ENCODE measurements around the gene LYRM7.
"Not testable (repeated sequence)": the region's sequence is repeated elsewhere in the genome, so short reads cannot be mapped to it uniquely, and the experiment has no call there.

The LYRM7 gene

DNA sequence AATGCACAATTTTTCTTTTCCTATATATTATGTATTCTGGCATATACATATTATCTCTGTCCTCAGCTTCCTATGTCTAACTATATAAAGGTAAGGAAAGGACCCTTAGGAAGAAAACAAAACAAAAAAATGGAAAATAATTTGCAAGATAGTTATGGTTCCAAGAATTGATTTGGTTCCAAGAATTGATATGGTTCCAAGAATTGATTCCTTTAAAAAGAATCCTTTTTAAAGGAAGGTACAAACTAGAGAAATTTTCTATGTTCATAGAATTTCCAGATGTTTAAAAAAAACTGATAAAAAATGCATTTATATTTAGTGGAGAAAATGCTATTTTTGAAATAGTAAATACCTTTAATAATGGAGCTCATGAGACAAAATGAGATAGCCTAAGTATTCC lies 12.1 kb downstream of the LYRM7 start:
- DNase-seq = no peak

DNA sequence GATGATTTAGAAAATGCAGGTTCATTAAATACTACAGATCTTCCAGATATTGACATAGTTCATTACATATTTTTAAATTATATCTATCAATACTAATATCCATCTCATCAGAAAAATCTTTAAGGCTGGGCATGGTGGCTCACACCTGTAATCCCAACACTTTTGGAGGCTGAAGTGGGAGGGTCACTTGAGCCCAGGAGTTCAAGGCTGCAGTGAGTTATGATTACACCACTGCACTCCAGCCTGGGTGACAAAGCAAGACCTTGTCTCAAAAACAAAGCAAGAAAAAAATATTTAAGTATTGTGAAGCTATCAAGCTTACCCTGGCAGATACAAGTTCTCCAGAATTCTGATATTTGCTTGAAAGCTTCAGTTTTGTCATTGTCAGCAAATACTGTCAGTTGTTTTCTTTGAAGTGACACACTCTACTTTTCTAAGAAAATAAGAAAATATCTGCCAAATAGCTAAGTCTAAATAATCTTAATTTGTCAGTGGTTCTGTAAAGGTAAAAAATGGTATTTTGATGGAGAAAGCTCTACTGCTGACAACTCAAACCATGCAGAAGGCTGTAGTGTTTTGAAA lies 14.9 kb downstream of the LYRM7 start:
- no peak for DNase-seq

DNA sequence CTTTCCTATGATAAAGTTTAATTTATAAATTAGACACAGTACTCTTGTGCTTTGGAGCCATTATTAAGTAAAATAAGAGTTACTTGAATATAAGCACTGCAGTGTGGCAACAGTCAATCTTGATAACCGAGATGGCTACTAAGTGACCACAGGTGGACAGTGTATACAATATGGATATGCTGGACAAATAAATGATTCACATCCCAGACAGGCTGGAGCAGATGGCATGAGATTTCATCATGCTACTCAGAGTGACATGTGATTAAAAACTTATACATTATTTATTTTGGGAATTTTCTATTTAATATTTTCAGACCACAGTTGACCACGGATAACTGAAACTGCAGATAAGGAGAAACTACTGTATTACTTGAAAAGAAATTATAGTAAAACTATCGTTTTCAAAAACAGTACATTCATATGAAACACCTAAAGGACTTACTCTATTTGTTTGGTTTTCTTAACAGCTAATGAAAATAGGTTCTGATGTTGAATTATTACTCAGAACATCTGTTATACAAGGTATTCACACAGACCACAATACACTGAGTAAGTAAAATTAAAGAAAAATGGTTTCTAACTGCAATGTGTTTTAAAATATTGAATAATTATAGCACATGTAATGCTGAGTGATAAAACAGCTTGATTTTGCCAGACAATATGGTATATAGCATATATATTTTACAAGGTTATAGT lies 16.0 kb downstream of the LYRM7 start:
- no peak for DNase-seq

DNA sequence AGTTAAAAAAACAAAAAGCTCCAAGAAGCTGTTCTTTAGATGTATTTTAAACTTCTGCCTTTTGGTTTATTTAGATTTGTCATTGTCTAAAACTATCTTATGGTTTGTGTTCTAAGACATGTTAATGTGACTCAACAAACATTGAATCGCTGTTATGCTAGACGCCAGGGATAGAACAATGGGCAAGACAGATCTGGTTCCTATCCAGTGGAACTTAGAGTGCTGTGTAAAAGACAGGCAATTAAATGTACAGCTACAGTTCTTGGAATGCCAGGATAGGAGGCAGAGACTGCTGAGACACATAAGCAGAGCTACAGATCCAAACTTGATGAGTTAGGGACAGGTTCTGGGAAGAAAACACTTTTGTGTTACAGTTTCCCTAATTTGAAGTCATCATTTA lies 22.4 kb downstream of the LYRM7 start:
- no peak for DNase-seq

DNA sequence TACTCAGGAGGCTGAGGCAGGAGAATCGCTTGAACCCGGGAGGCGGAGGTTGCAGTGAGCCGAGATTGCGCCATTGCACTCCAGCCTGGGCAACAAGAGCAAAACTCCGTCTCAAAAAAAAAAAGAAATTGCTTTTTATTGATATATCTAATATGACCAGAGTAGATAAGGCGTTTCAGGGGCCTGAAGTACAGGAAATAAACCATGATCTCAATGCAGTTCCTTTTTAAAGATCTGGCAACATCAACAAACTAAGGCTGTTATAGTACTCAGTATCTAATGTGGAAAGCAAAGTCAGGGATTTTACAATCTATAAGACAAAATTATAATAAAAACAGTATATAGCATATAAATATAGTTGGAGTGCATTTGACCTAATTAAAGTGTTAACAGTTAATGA lies 23.2 kb downstream of the LYRM7 start:
- not testable (repeated sequence) for DNase-seq

DNA sequence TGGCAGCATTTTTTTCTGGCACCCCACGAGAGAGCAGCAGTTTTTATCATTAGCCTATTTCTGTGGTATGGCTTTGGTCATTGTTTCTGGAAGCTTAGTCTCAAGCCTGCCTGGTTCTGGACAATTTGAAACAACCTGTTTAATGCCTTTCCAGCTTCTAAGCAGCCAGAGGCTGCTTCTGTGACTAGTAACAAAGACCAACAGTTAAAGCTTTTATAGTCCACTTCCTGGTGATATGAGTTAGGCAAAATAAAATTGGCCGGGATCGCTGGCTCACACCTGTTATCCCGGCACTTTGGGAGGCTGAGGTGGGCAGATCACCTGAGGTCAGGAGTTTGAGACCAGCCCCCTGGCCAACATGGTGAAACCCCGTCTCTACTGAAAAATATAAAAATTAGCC lies 24.0 kb downstream of the LYRM7 start:
- no peak for DNase-seq

DNA sequence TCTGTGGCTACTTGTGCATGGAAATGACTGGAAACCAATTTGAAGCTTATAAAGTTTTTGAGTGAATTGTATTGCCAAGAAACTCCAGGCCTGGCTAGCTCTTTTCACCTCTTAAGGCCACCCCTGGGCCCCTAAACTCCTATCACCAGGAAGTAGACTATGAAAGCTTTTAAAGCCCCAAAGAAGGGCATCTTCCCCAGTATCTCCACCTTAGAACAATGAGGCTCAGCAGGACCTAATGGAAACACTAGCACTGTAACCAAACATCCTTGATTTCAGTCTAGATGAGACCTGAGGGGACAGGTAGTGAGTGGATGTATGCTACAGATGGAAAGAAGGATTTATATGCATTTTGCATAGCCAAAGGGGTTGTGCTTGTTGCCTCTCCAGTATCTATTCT lies 25.0 kb downstream of the LYRM7 start:
- DNase-seq = no peak

DNA sequence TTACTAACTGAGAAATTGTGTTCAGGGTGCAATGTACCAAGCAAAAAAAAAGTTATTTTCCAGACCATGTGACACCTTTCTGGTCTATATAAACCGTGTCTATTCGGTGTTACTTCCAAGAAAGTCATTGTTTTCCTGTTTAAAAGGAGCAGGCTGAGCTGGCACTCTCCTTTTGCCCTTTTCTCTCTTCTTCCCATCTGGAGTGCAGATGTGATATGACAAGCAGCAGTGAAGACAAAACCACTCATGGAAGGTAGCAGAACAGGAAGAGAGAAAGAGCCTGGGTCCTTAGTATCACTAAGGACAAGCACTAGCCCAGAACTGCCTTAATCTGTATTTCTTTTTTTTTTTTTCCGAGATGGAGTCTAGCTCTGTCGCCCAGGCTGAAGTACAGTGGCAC lies 25.6 kb downstream of the LYRM7 start:
- no peak for DNase-seq

DNA sequence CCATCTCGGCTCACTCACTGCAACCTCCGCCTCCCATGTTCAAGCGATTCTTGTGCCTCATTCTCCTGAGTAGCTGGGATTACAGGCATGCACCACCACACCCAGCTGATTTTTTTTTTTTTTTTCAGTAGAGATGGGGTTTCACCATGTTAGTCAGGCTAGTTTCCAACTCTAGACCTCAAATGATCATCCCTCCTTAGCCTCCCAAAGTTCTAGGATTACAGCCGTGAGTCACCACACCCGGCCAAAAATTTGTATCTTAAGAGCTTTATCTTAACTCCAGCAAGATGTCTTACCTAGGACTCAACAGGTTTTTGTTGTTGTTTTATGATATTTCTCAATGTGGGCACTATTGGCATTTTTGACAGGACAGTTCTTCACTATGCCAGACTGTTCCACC lies 27.9 kb downstream of the LYRM7 start:
- no peak for DNase-seq

DNA sequence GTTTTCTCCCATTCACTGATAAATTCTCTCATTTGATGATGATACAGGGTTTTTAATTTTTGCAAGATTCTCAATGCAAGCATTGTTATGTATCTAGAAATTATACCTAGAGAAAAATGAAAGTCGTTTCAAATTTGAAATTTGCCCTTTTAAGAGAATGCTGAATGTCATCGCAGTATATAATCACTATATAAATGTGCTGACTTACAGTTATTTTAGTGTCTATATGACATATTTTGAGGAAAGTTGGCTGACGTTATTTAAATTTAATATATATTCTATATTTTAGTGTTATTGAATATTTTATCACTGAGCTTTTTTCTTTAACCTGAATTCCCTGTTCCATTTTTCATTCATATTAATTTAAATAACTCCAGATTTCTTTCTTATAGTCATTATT lies 29.8 kb downstream of the LYRM7 start:
- no peak for DNase-seq

DNA sequence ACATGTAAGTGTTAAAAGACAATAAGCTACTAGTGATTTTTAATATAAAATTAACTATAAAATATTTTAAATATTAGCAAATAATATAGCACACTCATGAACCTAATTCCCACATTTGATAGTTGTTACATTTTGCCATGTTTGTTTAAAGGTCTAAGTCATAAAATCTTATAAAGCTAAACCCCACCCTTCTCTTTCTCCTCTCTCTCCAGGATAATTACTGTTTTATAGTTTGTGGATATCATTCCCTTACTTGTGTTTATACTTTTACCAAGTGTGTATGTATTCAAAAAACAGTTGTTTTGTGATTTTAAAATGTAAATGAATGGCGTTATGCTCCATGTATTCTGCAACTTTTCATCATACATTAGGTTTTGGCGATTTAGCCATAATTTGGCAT lies 34.2 kb downstream of the LYRM7 start:
- no peak for DNase-seq

DNA sequence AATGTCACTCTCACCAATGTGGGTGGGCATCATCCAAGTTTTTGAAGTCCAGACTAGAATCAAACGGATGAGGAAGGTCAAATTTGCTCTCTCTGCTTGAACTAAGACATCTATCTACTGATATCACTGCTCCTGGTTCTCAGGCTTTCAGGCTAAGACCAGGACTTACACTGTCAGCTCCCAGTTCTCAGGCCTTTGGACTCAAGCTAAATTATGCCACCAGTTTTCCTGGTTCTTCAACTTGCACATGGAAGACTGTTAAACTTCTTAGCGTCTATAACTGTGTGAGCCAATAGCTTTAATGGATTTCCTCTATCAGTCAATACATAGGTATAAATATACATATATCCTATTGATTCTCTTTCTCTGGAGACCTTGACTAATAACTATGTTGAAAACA lies 35.3 kb downstream of the LYRM7 start:
- no peak for DNase-seq

DNA sequence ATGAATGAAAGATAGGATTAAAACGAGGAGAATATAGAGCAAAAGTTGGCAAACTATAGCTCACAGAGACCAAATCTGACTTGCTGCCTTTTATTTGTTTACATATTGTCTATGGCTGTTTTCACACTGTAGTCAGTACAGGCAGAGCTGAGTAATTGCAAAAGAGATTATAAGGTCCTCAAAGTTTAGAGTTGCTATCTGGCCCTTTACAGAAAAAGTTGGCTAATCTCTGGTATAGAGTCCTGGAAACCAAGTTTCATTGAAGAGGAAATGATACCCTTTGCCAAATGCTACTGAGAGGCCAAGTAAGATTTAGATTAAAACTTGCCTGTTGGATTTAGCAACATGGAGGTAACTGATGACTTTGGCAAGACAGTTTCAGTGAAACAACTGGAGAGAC lies 36.0 kb downstream of the LYRM7 start:
- no peak for DNase-seq

DNA sequence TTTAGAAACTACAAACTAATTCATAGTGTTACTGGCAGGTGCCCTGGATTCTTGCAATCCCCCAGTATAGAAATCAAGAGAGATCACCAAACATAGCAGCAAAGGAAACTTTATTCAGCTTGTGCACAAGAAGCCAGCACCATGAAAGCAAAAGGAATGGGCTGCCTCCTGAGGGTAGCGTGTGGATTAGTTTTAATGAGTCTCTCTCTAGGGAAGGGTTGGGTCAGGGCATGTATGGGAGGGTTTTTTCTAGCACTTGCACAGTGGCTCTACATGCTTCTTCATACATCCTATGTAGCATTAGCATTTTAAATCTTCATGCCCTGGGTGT lies 38.4 kb downstream of the LYRM7 start:
- DNase-seq = no peak

DNA sequence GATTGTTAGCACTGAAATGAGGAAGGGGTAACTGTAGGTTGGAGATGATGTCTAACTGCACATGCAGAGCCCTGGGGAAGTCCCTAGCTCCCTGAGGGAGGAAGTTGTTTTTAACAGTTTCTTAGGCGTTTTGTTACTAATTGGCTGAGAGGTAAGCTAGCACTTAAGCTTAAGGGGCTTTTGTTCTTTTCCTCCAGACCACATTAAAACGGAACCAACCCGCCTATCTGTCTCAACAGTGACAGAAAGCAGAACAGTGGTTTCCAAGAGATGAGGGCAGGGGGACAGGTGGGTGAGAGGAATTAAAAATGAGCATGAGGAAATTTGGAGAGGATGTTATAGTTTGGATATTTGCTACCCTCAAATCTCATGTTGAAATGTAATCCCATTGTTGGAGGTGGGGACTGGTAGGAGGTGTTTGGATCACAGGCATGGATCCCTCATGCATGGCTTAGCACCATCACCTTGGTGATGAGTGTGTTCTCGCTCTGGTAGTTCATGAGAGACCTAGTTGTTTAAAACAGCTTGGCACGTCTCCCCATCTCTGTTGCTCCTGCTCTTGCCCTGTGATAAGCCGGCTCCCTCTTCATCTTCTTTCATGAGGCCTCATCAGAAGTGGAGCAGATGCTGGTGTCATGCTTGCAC lies 38.9 kb downstream of the LYRM7 start:
- DNase-seq = no peak

DNA sequence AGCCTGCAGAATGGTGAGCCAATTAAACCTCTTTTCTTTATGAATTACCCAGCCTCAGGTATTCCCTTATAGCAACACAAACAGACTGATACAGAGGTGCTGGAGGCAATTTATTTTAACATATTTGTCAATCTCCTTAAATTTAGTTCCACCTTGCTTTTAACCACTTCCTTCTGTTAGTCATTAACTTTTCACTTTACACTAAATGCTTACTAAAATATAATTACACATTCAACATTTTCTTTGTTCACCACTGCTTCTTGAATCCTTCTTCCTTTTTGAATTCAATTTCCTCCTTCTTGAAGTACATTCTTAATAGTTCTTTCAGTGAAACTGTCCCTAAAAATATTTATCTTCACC lies 39.4 kb downstream of the LYRM7 start:
- no peak for DNase-seq

DNA sequence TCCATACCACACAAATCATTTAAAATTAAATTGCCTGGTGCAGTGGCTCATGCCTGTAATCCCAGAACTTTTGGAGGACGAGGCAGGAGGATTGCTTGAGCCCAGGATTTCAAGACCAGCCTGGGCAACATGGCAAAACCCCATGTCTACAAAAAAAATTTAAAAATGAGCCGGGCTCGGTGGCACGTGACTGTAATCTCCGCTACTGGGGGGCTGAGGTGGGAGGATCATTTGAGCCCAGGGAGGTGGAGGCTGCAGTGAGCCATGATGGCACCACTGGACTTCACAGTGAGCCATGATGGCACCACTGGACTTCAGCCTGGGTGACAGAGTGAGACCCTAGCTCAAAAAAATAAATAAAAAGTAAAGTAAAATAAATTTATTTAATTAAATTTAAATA lies 40.9 kb downstream of the LYRM7 start:
- DNase-seq = no peak

DNA sequence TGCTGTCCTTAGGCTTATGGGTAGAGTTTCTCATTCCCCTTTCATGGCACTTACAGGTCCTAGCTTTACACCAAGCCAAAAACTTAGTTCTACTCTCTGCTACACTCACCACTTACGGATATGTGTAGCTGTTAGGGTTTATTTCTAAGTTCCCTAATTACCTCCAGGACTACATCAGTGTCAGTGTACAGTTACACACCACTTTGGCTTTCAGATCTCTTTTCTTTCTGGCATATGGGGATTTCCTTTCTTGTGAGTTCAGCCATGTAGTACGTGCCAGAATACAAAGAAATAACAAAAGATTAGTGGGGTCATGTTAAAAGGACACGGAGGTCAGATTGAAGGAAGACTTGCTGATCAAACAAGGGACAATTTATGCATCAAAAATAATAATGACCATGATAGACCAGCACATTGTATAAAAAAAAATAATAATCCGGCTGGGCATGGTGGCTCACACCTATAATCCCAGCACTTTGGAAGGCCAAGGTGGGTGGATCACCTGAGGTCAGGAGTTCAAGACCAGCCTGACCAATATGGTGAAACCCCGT lies 41.8 kb downstream of the LYRM7 start:
- no peak for DNase-seq

DNA sequence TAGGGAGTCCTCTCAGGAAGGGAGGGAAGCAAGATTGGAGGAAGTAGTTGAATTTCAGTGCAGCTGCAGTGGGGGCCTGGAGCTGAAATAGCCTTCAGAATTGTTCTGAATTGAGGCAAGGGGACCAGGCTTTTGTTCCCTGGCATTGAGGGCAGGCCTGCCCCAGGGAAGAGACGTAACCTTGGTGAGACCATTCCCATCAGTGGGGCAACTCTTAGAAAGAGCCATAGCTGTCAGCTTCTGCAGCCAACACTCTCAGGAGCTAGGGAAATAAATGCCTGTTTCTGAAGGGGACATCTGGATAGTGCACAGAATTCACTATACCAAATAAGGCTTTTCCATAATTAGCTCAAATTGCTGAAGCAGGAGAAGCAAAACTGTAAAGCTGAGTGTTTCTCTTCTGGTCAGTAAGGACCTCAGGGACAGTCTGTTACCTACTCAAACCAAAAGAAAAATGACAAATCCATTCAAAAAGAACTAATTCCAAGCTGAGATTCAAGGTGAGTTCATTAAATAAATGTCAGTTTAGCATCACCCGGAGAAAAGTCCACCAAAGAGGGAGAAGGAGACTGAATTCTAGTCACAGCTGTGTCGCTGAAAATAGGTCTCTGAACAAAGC lies 44.0 kb downstream of the LYRM7 start:
- no peak for DNase-seq

DNA sequence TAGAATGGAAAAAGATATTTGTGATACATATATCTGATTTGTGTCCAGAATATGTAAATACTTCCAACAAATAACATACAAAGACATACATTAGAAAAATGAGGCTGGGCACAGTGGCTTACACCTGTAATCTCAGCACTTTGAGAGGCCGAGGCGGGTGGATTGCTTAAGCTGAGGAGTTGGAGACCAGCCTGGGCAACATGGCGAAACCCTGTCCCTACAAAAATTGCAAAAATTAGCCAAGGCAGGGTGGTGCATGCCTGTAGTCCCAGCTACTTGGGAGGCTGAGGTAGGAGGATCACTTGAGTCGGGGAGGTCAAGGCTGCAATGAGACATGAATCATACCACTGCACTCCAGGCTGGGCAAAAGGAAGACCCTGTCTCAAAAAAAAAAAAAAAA lies 47.0 kb downstream of the LYRM7 start:
- no peak for DNase-seq

DNA sequence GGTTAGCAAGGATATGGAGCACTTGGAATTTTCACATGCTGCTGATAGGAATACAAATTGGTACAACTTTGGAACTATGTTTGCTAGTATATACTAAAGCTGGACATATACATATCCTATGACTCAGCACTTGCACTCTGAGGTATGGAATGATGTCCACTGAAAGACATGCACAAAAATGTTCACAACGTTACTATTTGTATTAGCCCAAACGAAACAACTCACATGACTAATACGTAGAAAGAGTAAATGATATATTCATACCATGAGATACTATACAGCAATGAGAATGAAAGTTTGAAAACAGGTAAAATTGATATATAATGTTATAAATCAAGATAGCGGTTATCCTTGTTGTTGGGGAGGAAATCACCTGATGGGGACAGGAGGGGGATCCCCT lies 47.6 kb downstream of the LYRM7 start:
- DNase-seq = no peak

DNA sequence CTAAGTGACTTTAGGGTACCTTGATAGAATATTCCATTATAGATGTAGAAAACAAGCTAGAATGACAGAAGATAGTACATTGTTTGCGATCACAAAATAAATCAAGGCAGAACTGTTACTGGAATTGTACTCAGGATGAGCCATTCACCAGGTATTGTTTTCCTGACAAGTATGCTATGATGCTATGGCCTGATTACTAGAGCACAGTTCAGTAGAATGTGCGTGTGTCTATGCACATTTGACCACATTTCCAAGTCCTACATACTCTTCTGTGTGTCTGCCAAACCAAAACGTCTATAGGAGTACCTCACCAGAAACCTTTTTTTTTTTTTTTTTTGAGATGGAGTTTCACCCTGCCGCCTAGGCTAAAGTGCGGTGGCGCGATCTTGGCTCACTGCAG lies 49.8 kb downstream of the LYRM7 start:
- no peak for DNase-seq

DNA sequence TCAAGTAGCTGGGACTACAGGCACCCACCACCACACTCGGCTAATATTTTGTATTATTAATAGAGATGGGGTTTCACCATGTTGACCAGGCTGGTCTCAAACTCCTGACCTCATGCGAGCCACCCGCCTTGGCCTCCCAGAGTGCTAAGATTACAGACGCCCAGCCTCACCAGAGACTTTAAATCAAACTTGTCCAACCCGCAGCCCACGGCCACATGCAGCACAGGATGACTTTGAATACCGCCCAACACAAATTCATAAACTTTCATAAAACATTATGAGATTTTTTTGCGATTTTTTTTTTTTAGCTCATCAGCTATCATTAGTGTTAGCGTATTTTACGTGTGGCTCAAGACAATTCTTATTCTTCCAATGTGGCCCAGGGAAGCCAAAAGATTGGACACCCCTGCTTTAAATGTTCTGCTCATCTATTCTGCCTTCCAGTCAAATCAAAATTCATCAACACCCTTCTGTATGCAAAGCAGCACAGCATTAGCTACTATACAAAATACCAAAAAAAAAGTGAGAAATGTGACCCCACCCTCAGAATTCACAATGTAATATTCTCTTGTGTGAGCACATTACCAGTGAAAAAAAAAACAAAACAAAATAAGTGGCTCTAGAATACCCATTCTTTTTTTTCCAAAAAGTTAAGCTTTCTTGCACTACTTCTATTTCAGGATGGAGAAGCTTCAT lies 50.4 kb downstream of the LYRM7 start:
- no peak for DNase-seq

DNA sequence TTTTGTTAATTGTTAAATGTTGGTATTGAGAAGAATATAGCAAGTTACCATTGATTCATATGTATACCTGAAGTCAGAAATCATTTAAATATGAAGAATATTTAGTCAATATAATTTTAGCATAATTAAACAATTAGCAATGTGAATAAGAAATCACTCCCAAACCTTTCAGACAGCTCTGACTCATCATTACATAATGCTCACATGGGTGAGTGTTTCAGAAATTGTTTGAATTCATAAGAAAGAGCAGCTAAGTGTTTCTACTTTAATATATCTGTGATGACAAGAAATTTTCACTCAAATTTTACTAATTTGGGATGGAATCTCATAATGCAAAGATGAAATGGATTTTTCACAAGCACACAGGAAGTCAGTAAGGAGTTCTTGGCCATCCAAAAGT lies 51.1 kb downstream of the LYRM7 start:
- no peak for DNase-seq
